NCI-H345 (cell line): ENCODE data around the gene UAP1.

Source experiments
- DNase-seq: peaks from one replicate; lab custom pipeline; 2025; lab: John Stamatoyannopoulos, UW

UAP1 gene

GRCh38 chr1:162561616-162562469, at the start of gene UAP1:
Gene UAP1 (plus strand): TSS chr1:162561722. CDS start chr1:162566069, 4,347 bp downstream.
- DNase-seq: no peak

GRCh38 chr1:162527314-162527713, 34.2 kb upstream of the UAP1 start:
- no peak for DNase-seq

- DNase-seq: no peak
Measured at GRCh38 chr1:162530307-162530987, 31.1 kb upstream of the UAP1 start.

- DNase-seq: no peak
Measured at GRCh38 chr1:162530988-162531319, 30.6 kb upstream of the UAP1 start.

- DNase-seq: no peak
Measured at GRCh38 chr1:162535501-162535900, 26.0 kb upstream of the UAP1 start.

GRCh38 chr1:162536511-162536910, 25.0 kb upstream of the UAP1 start:
- DNase-seq: no peak

- no peak for DNase-seq
Measured at GRCh38 chr1:162537216-162537615, 24.3 kb upstream of the UAP1 start.

GRCh38 chr1:162538815-162539431, 22.6 kb upstream of the UAP1 start:
- no peak for DNase-seq

- no peak for DNase-seq
Measured at GRCh38 chr1:162541619-162542141, 19.8 kb upstream of the UAP1 start.

GRCh38 chr1:162543228-162543627, 18.3 kb upstream of the UAP1 start:
- no peak for DNase-seq

- no peak for DNase-seq
Measured at GRCh38 chr1:162548170-162548569, 13.4 kb upstream of the UAP1 start.

GRCh38 chr1:162549001-162549400, 12.5 kb upstream of the UAP1 start:
- DNase-seq: no peak

- no peak for DNase-seq
Measured at GRCh38 chr1:162550925-162551324, 10.6 kb upstream of the UAP1 start.

GRCh38 chr1:162551969-162552683, 9.4 kb upstream of the UAP1 start:
- no peak for DNase-seq

- DNase-seq: no peak
Measured at GRCh38 chr1:162552684-162553252, 8.8 kb upstream of the UAP1 start.

GRCh38 chr1:162554258-162554657, 7.3 kb upstream of the UAP1 start:
- no peak for DNase-seq

GRCh38 chr1:162557536-162557935, 4.0 kb upstream of the UAP1 start:
- DNase-seq: no peak

GRCh38 chr1:162560303-162561036, 1.1 kb upstream of the UAP1 start:
- DNase-seq: no peak

GRCh38 chr1:162561037-162561615, 396 bp upstream of the UAP1 start:
- DNase-seq: peak; percentile 97

GRCh38 chr1:162562470-162562828, 927 bp downstream of the UAP1 start:
- peak; percentile 16 for DNase-seq

- DNase-seq: no peak
Measured at GRCh38 chr1:162564762-162565218, 3.3 kb downstream of the UAP1 start.
